Stimulated activated CD4-positive, alpha-beta T cell treated with anti-CD3 and anti-CD28 coated beads, Interleukin-4, amount 100 ng/mL, for 48 hours (primary cell): Measurements from ENCODE around the gene E2F2.

ENCODE experiments used
- DNase-seq, 2 donors: peaks; one replicate each; pipeline ENCODE4 v3.0.0-alpha.2; 2020; ENCODE audit warnings: low read depth in 2 of 2

Gene E2F2

GRCh38 chr1:23461050-23461449 lies 70.0 kb downstream of the E2F2 start:
- no peak for DNase-seq

GRCh38 chr1:23460519-23460918 lies 70.5 kb downstream of the E2F2 start:
- DNase-seq, result no peak

- DNase-seq, result no peak
These were observed 71.7 kb downstream of the E2F2 start for GRCh38 chr1:23459338-23459757.
